Limb (tissue), 2 donors: ENCODE results near the gene ARHGAP26.
"Not testable (repeated sequence)": the region's sequence is repeated elsewhere in the genome, so short reads cannot be mapped to it uniquely, and the experiment has no call there.

Experiments used
- DNase-seq, 2 donors: peaks; one replicate each; pipeline ENCODE4 v3.0.0-alpha.2; 2016; ENCODE audit errors: extremely low spot score in 2 of 2

ARHGAP26 gene

GRCh38 chr5:142979636-142980035, 209.5 kb downstream of the ARHGAP26 start:
- no peak for DNase-seq

GRCh38 chr5:142981475-142981874, 211.3 kb downstream of the ARHGAP26 start:
- DNase-seq: no peak

- peak; percentile 70 to 72 for DNase-seq
Measured at GRCh38 chr5:142981886-142982820, 212.0 kb downstream of the ARHGAP26 start.

GRCh38 chr5:142982821-142983200, 212.6 kb downstream of the ARHGAP26 start:
- no peak for DNase-seq

GRCh38 chr5:142984011-142984410, 213.8 kb downstream of the ARHGAP26 start:
- DNase-seq: no peak

GRCh38 chr5:142984525-142984924, 214.3 kb downstream of the ARHGAP26 start:
- no peak for DNase-seq

GRCh38 chr5:142989270-142989669, 219.1 kb downstream of the ARHGAP26 start:
- DNase-seq: not testable (repeated sequence)

GRCh38 chr5:142990073-142990472, 219.9 kb downstream of the ARHGAP26 start:
- DNase-seq: not testable (repeated sequence)

GRCh38 chr5:142994218-142994617, 224.0 kb downstream of the ARHGAP26 start:
- DNase-seq: no peak

- DNase-seq: not testable (repeated sequence)
Measured at GRCh38 chr5:142995621-142996020, 225.4 kb downstream of the ARHGAP26 start.

GRCh38 chr5:142997591-142997990, 227.4 kb downstream of the ARHGAP26 start:
- DNase-seq: no peak

- no peak for DNase-seq
Measured at GRCh38 chr5:142998316-142999020, 228.3 kb downstream of the ARHGAP26 start.

- DNase-seq: not testable (repeated sequence)
Measured at GRCh38 chr5:143000551-143000950, 230.4 kb downstream of the ARHGAP26 start.

- no peak for DNase-seq
Measured at GRCh38 chr5:143001764-143002351, 231.7 kb downstream of the ARHGAP26 start.

- peak in 1 of 2 donors; percentile 46 for DNase-seq
Measured at GRCh38 chr5:143002459-143003327, 232.5 kb downstream of the ARHGAP26 start.

- no peak for DNase-seq
Measured at GRCh38 chr5:143003328-143003636, 233.1 kb downstream of the ARHGAP26 start.

GRCh38 chr5:143004361-143005145, 234.4 kb downstream of the ARHGAP26 start:
- DNase-seq: no peak

GRCh38 chr5:143006501-143006900, 236.3 kb downstream of the ARHGAP26 start:
- no peak for DNase-seq

- no peak for DNase-seq
Measured at GRCh38 chr5:143008032-143008431, 237.9 kb downstream of the ARHGAP26 start.

GRCh38 chr5:143008809-143009521, 238.8 kb downstream of the ARHGAP26 start:
- DNase-seq: no peak
